Neuron (in vitro differentiated cells): ENCODE results near the gene TTC23L.
"Not testable (repeated sequence)": the region's sequence is repeated elsewhere in the genome, so short reads cannot be mapped to it uniquely, and the experiment has no call there.

ENCODE experiments used
- H2AFZ ChIP-seq: one replicate; pipeline ENCODE4 v1.6.1; 2013; ENCODE audit warnings: low read depth, mild to moderate bottlenecking, inconsistent platforms, low read length, moderate library complexity
- H3K27me3 ChIP-seq: one replicate; pipeline ENCODE4 v1.6.1; 2013; ENCODE audit warnings: low read length; ENCODE audit not compliant: insufficient read depth
- H3K36me3 ChIP-seq: one replicate; pipeline ENCODE4 v1.6.1; 2013; ENCODE audit warnings: low read length; ENCODE audit not compliant: insufficient read depth
- H3K4me1 ChIP-seq: one replicate; pipeline ENCODE4 v1.6.1; 2013; ENCODE audit warnings: low read length; ENCODE audit not compliant: insufficient read depth
- H3K4me3 ChIP-seq: 2 replicates; pipeline ENCODE4 v1.5.1; 2013; ENCODE audit warnings: mild to moderate bottlenecking, low read length, moderate library complexity
- H3K9me3 ChIP-seq: one replicate; pipeline ENCODE4 v1.6.1; 2013; ENCODE audit warnings: low read length

TTC23L gene

DNA sequence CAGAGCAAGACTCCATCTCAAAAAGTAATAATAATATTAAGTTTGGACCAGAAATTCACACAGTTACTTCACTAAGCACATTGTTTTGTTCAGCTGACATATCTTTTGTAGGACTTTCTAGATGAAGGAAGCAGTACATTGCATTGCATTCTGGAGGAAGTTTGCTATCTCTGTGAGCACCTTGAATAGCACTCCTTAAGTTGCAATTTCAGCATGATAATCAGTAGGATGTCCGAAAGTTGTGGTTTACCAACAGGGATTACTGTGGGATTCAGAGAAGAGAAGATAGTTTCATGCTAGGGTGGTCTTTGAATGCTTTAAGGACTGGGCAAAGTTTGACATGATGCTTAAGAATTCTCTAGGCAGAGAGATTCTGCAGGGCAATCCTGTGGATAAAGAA, 18.4 kb upstream of the TTC23L start:
- Histone ChIP-seq H3K4me3 (no peak overlapping the region), H3K9me3 (peaks cover 4% of the 10 kb centered on the region), H2AFZ (no peak overlapping the region), H3K4me1 (no peaks in the 10 kb centered on the region), H3K27me3 (no peaks in the 10 kb centered on the region), H3K36me3 (peaks cover 53% of the 10 kb centered on the region)

DNA sequence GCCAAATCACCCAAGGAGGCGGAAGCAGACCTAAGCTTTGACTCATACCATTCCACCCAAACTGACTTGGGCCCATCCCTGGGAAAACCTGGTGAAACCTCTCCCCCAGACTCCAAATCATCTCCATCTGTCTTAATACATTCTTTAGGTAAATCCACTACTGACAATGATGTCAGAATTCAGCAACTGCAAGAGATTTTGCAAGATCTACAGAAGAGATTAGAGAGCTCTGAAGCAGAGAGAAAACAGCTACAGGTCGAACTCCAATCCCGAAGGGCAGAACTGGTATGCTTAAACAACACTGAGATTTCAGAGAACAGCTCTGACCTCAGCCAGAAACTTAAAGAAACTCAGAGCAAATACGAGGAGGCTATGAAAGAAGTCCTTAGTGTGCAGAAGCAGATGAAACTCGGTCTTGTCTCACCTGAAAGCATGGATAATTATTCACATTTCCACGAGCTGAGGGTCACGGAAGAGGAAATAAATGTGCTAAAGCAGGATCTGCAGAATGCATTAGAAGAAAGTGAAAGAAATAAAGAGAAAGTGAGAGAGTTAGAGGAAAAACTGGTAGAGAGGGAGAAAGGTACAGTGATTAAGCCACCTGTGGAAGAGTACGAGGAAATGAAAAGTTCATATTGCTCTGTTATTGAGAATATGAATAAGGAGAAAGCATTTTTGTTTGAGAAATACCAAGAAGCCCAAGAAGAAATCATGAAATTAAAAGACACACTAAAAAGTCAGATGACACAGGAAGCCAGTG, 15.8 kb upstream of the TTC23L start:
- H2AFZ ChIP-seq: no peak overlapping the region
- no peaks in the 10 kb centered on the region for H3K27me3 ChIP-seq
- no peaks in the 10 kb centered on the region for H3K4me1 ChIP-seq
- H3K36me3 ChIP-seq: peaks cover 65% of the 10 kb centered on the region
- peaks cover 9% of the 10 kb centered on the region for H3K9me3 ChIP-seq
- no peak overlapping the region for H3K4me3 ChIP-seq

DNA sequence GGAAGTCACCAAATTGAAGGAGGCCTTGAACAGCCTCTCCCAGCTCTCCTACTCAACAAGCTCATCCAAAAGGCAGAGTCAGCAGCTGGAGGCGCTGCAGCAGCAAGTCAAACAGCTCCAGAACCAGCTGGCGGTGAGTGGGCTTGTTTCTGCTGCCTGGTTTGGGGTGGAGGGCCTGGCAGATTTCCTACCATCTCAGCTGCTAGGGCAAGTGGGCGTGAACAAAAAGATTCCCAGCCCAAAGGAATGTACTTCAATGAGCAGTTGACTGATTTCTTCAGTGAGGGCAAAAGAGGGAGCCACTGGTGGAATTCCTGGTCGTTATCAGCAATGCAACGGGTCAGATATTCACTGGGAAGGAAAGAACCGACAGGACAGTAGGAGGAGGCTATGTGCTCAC, 12.6 kb upstream of the TTC23L start:
- H3K36me3 ChIP-seq: peaks cover 78% of the 10 kb centered on the region
- peaks cover 9% of the 10 kb centered on the region for H3K9me3 ChIP-seq
- no peaks in the 10 kb centered on the region for H3K4me1 ChIP-seq
- no peaks in the 10 kb centered on the region for H3K27me3 ChIP-seq
- H2AFZ ChIP-seq: no peak overlapping the region
- H3K4me3 ChIP-seq: no peak overlapping the region

- no peak overlapping the region for H2AFZ ChIP-seq
- no peaks in the 10 kb centered on the region for H3K27me3 ChIP-seq
- H3K4me3 ChIP-seq: no peak overlapping the region
- H3K9me3 ChIP-seq: peaks cover 8% of the 10 kb centered on the region
- H3K4me1 ChIP-seq: no peaks in the 10 kb centered on the region
- H3K36me3 ChIP-seq: peaks cover 82% of the 10 kb centered on the region
Observed at GRCh38 chr5:34827588-34828506, 11.1 kb upstream of the TTC23L start.

DNA sequence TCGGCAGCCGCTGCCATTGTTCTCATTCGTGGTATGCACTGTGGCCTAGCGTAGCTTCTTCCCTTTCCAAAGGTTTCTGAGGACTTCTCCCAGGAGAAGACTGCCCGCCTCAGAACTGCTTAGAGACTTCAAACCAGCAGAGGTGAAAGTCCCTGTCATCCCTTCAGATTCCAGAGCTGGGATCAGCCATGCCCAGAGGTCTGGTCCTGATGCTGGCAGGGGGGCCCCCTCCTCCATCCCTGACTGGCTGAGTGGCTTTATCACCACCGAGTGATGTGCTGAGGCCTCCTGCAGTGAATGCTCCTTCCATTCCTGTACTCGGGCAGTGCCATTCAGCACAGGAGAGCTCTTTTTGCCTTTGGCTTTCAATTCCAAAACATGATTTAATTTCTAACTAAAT, 8.1 kb upstream of the TTC23L start:
- not testable (repeated sequence) for H3K4me3 ChIP-seq, H2AFZ ChIP-seq, H3K9me3 ChIP-seq, H3K27me3 ChIP-seq, H3K4me1 ChIP-seq
- H3K36me3 ChIP-seq: peaks cover 68% of the 10 kb centered on the region

DNA sequence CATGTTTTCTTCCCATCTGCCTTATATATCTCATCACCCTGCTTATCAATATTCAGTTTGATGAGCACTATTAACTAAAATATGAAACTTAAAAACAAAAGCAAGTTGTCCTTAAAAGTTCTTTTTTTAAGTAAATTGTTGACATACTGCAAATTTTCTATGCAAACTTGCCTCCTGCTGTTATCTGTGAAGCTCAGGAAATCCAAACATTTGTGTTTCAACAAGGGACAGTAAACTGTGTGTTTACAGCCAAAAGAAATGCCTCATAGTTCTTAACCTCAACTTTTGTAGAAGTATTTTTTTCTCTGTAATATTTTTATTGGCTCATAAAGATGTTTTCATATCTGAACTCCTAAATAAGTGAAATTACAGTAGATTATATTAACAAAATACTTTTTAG, 7.7 kb upstream of the TTC23L start:
- Histone ChIP-seq H3K4me1 (peaks cover 4% of the 10 kb centered on the region), H3K27me3 (no peaks in the 10 kb centered on the region), H3K9me3 (peaks cover 5% of the 10 kb centered on the region), H3K4me3 (no peak overlapping the region), H2AFZ (no peak overlapping the region), H3K36me3 (peaks cover 64% of the 10 kb centered on the region)

DNA sequence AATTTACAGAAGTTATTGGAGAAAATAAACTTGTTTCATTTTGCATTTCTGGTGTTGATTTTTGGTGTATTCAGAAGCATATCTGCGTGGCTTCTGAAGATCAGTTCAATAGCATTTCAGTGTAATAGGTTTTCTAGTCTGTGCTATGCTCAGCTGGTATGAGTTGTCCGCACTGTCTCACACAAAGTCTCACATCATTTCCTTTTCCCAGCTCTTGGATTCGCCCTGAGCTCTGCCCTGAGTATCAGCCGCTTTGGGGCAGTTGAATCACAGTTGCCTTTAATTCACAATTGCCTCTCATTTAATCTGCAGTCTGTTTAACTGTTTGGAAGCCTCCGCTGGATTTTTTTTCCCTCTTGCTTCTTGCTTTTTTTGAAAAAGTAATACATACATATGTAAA, 6.4 kb upstream of the TTC23L start:
- Histone ChIP-seq H3K36me3 (peaks cover 52% of the 10 kb centered on the region), H3K4me1 (peaks cover 4% of the 10 kb centered on the region), H3K4me3 (no peak overlapping the region)

GRCh38 chr5:34833090-34833489, 5.9 kb upstream of the TTC23L start:
- Histone ChIP-seq H3K4me1 (peaks cover 4% of the 10 kb centered on the region), H3K9me3 (no peaks in the 10 kb centered on the region), H3K36me3 (peaks cover 47% of the 10 kb centered on the region), H3K4me3 (no peak overlapping the region), H2AFZ (no peak overlapping the region), H3K27me3 (no peaks in the 10 kb centered on the region)

More for the DNA sequence above, 6.4 kb upstream of the TTC23L start:
- no peaks in the 10 kb centered on the region for H3K9me3 ChIP-seq
- H2AFZ ChIP-seq: no peak overlapping the region
- no peaks in the 10 kb centered on the region for H3K27me3 ChIP-seq

GRCh38 chr5:34833976-34834793, 4.8 kb upstream of the TTC23L start:
- no peak overlapping the region for H3K4me3 ChIP-seq
- peaks cover 7% of the 10 kb centered on the region for H3K4me1 ChIP-seq
- H3K36me3 ChIP-seq: peaks cover 41% of the 10 kb centered on the region
- H2AFZ ChIP-seq: no peak overlapping the region
- no peaks in the 10 kb centered on the region for H3K27me3 ChIP-seq
- no peaks in the 10 kb centered on the region for H3K9me3 ChIP-seq

DNA sequence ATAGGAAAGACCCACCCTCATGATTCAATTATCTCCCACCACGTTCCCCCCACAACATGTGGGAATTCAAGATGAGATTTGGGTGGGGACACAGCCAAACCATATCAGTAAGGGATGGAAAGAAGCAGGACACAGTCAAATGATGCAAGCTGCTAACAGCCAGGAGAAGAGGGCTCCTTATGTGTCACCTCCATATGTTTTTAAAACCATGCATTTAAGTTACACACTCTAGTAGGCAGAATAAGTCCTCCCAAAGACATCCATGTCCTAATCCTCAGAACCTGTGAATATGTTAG, 4.2 kb upstream of the TTC23L start:
- Histone ChIP-seq H2AFZ (no peak overlapping the region), H3K27me3 (no peaks in the 10 kb centered on the region), H3K36me3 (peaks cover 37% of the 10 kb centered on the region), H3K9me3 (no peaks in the 10 kb centered on the region), H3K4me1 (peaks cover 12% of the 10 kb centered on the region), H3K4me3 (no peak overlapping the region)

DNA sequence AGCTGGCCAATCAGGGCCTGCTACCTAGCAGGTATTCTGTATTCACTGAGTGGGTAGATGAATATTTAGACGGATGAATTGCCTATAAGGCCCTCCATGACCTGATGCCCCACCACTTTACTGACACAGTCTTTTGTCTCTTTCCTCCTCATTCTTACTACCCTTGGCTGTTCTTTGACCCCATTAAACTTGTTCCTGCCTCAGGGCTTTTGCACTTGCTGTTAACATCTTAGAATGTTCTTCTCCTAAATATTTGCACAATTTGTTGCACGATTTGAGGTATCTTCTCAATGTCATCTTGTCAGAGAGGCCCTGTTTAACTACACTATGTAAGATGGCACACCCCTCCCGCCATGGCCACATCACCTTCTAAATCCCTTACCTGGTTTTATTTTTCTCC, 3.3 kb upstream of the TTC23L start:
- peaks cover 27% of the 10 kb centered on the region for H3K36me3 ChIP-seq
- H3K9me3 ChIP-seq: no peaks in the 10 kb centered on the region
- H3K4me1 ChIP-seq: peaks cover 12% of the 10 kb centered on the region
- no peak overlapping the region for H3K4me3 ChIP-seq
- H3K27me3 ChIP-seq: no peaks in the 10 kb centered on the region
- no peak overlapping the region for H2AFZ ChIP-seq

DNA sequence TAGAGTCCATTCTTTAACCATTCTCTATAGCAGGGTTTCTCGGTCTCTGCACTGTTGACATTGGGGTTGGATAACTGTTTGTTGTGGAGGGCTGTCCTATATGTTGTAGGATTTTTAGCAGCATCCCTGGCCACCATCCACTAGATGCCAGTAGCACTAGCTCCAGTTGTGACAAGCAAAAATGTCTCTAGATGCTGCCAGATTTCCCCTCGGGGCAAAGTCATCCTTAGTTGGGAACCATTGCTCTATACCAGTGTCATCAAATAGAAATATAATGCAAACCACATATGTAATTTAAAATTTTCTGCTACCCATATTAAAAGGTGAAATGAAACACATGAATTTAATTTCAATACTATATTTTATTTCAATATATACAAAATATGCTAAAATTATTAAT, 2.9 kb downstream of the TTC23L start:
- no peak overlapping the region for H2AFZ ChIP-seq
- peaks cover 5% of the 10 kb centered on the region for H3K9me3 ChIP-seq
- H3K4me3 ChIP-seq: no peak overlapping the region
- no peaks in the 10 kb centered on the region for H3K36me3 ChIP-seq
- H3K4me1 ChIP-seq: peaks cover 10% of the 10 kb centered on the region
- H3K27me3 ChIP-seq: no peaks in the 10 kb centered on the region

DNA sequence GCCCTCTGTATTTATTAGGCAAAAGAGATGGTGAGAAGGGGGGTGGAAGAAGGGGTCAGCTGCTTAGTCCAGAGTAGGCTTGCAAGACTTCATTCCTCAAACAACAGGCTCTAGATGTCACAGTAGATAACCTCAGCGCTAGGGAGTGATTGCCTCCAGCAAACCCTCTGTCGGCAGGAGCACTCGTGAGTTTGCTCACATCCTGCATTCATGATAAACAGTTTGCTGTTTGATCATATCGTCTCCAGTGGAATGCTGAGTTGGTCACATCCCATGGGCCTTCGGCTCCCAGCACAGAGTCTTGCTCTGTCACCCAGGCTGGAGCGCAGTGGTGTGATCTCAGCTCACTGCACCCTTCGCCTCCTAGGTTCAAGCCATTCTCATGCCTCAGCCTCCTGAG, 3.6 kb downstream of the TTC23L start:
- Histone ChIP-seq H3K4me3 (no peak overlapping the region), H2AFZ (no peak overlapping the region), H3K9me3 (peaks cover 5% of the 10 kb centered on the region), H3K4me1 (peaks cover 10% of the 10 kb centered on the region), H3K36me3 (no peaks in the 10 kb centered on the region), H3K27me3 (no peaks in the 10 kb centered on the region)
